Measurements from ENCODE around the gene SUGCT. TPM values are rescaled to one million over a fixed set of nuclear protein-coding genes. Genes with fewer than 3 reads are reported as not detected.
A peak's percentile ranks its signal among the peaks of the same experiment; 100 is the strongest.

The SUGCT gene
- polyA plus RNA-seq, 1 of the 3 experiments (the other 2 are of a cell fraction) = 53.7 TPM

DNA sequence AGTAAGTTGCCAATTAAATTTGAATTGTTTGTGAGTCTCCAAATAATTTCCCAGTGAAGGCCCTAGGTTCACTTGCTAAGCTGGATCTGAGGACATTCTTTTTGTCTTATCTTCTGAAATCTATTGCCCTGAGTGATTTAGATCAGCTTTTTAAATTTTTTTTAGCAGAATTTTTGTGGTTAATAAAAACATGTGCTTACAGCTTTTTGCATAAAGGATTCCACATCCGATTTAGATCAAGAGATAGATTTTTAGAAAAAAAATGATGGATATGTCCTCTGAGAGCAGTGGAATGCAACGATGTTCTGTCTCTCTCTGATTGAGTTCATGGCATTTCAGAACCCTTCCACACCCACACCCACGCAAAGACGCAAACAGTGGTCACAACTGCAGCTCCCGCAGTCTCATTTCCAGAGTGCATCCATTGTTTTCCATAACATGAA is 358.8 kb downstream of the SUGCT start (continued):
- TF ChIP-seq SMC3 (IDR thresholded peaks at IDR 0.05; ENCODE audit: low read depth, low read length) = peak; percentile 13; the same call in 1 of the 2 replicates
- TF ChIP-seq, protein P1, sequence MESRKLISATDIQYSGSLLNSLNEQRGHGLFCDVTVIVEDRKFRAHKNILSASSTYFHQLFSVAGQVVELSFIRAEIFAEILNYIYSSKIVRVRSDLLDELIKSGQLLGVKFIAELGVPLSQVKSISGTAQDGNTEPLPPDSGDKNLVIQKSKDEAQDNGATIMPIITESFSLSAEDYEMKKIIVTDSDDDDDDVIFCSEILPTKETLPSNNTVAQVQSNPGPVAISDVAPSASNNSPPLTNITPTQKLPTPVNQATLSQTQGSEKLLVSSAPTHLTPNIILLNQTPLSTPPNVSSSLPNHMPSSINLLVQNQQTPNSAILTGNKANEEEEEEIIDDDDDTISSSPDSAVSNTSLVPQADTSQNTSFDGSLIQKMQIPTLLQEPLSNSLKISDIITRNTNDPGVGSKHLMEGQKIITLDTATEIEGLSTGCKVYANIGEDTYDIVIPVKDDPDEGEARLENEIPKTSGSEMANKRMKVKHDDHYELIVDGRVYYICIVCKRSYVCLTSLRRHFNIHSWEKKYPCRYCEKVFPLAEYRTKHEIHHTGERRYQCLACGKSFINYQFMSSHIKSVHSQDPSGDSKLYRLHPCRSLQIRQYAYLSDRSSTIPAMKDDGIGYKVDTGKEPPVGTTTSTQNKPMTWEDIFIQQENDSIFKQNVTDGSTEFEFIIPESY (IDR thresholded peaks at IDR 0.05; ENCODE audit: borderline replicate concordance, low read depth) = peak; percentile 88
- peak; percentile 62 for TF ChIP-seq YY1 (IDR thresholded peaks at IDR 0.05; ENCODE audit: low read depth)
- peak; percentile 100 for TF ChIP-seq FOXM1 (IDR thresholded peaks at IDR 0.05; ENCODE audit: low read depth)
- peak; percentile 99 for TF ChIP-seq JUND (IDR thresholded peaks at IDR 0.05)
- TF ChIP-seq, protein P2, sequence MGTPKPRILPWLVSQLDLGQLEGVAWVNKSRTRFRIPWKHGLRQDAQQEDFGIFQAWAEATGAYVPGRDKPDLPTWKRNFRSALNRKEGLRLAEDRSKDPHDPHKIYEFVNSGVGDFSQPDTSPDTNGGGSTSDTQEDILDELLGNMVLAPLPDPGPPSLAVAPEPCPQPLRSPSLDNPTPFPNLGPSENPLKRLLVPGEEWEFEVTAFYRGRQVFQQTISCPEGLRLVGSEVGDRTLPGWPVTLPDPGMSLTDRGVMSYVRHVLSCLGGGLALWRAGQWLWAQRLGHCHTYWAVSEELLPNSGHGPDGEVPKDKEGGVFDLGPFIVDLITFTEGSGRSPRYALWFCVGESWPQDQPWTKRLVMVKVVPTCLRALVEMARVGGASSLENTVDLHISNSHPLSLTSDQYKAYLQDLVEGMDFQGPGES (IDR thresholded peaks at IDR 0.05; ENCODE audit: low read depth, low read length) = no peak

DNA sequence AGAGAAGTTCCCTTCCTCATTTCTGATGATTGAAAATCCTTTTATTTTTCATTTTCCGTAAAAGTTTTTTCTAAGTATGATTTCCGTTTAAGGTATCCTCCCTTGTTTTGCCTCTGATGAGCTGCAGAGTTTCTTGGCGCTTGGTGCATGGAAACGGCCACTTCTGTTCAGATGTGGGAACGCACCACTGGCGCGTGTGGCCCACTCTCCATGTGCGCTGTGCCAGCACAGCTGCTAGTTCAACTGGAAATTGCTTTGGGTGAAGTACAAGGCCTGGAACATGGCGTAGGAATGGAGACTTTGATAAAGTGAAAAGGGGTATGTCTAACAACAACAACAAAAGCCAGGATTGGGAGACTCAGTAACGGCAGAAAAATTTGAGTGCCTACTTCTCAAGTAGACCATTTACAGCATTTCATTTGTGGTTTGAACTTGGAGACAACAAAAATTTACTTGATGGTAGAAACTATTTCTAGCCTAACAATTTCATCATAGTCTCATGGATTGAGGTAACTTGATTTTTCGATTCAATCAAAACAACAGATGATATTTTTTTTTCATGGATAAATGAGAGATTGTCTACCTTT is 364.2 kb downstream of the SUGCT start:
- Histone ChIP-seq H3K4me1 (ENCODE audit: control insufficient read depth in 1 of 2, insufficient read depth in 2 of 2, low read depth in 1 of 2, low read length in 1 of 2) (peaks cover 2 to 4% of the 10 kb centered on the region in 2 experiments; a peak in 3 of 4 replicates), H3K4me3 (ENCODE audit: low read depth in 2 of 2, low read length in 1 of 2) (no peak overlapping the region), H4K20me1 (ENCODE audit: insufficient read depth) (no peaks in the 10 kb centered on the region), H3K36me3 (replicated peaks in 1 of 2; ENCODE audit: control insufficient read depth in 1 of 2, insufficient read depth in 2 of 2, low read length in 1 of 2) (peaks cover 43 to 93% of the 10 kb centered on the region in 2 experiments), H3K9ac (no peak overlapping the region), H3K9me2 (no peaks in the 10 kb centered on the region), H3F3A (replicated peaks; ENCODE audit: insufficient read depth) (peaks cover 56% of the 10 kb centered on the region), H2AFZ (ENCODE audit: low read depth) (no peak overlapping the region), H3K79me2 (ENCODE audit: insufficient read depth) (peaks cover 55% of the 10 kb centered on the region), H3K27ac (ENCODE audit: low read depth in 2 of 2, low read length in 1 of 2) (peak overlapping the region; percentile 56 to 95), H3K27me3 (ENCODE audit: insufficient read depth) (no peaks in the 10 kb centered on the region), H3K9me3 (peaks cover 12% of the 10 kb centered on the region; the same call in 1 of the 2 replicates), H3K4me2 (no peak overlapping the region)
- TF ChIP-seq, protein P3, sequence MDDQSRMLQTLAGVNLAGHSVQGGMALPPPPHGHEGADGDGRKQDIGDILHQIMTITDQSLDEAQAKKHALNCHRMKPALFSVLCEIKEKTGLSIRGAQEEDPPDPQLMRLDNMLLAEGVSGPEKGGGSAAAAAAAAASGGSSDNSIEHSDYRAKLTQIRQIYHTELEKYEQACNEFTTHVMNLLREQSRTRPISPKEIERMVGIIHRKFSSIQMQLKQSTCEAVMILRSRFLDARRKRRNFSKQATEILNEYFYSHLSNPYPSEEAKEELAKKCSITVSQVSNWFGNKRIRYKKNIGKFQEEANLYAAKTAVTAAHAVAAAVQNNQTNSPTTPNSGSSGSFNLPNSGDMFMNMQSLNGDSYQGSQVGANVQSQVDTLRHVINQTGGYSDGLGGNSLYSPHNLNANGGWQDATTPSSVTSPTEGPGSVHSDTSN (IDR thresholded peaks at IDR 0.05) = no peak
- no peak for TF ChIP-seq FOXM1 (IDR thresholded peaks at IDR 0.05; ENCODE audit: low read depth)
- TF ChIP-seq TEAD4 (IDR thresholded peaks at IDR 0.05; ENCODE audit: borderline replicate concordance, insufficient read depth) = no peak
- no peak for TF ChIP-seq RCOR1 (IDR thresholded peaks at IDR 0.05; ENCODE audit: low read length)
- TF ChIP-seq RAD21 (IDR thresholded peaks at IDR 0.05; ENCODE audit: low read length) = no peak
- no peak for TF ChIP-seq GABPA (IDR thresholded peaks at IDR 0.05; ENCODE audit: low read depth)
- ChIA-PET CTCF (interaction anchor here (1.3 to 3.6 kb wide), 3 partner anchors 8 to 16 kb away, joined by 4 to 15 read pairs (median 4); no protein-coding TSS in a partner anchor), POLR2A (no interaction called here)
- no peak for DNase-seq
- WGBS (ENCODE audit: low lambda C conversion rate) = 93% methylated on average over 11 of the region's 11 CpGs

Measured in SK-N-SH (cell line).